Measurements from ENCODE around the gene FAM240A.

Gene FAM240A

GRCh38 chr3:46664188-46664970 is 52.1 kb downstream of the FAM240A start:
- H3K27me3 Mint-ChIP-seq (ENCODE audit: low read depth) = peaks cover 38% of the 10 kb centered on the region
- H3K9me3 Mint-ChIP-seq = no peaks in the 10 kb centered on the region
- TF ChIP-seq, protein P1, sequence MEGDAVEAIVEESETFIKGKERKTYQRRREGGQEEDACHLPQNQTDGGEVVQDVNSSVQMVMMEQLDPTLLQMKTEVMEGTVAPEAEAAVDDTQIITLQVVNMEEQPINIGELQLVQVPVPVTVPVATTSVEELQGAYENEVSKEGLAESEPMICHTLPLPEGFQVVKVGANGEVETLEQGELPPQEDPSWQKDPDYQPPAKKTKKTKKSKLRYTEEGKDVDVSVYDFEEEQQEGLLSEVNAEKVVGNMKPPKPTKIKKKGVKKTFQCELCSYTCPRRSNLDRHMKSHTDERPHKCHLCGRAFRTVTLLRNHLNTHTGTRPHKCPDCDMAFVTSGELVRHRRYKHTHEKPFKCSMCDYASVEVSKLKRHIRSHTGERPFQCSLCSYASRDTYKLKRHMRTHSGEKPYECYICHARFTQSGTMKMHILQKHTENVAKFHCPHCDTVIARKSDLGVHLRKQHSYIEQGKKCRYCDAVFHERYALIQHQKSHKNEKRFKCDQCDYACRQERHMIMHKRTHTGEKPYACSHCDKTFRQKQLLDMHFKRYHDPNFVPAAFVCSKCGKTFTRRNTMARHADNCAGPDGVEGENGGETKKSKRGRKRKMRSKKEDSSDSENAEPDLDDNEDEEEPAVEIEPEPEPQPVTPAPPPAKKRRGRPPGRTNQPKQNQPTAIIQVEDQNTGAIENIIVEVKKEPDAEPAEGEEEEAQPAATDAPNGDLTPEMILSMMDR (IDR thresholded peaks at IDR 0.05; ENCODE audit: unreplicated experiment in 3 of 3) = no peak
- H3K36me3 Mint-ChIP-seq (ENCODE audit: low read depth) = no peaks in the 10 kb centered on the region
- peak overlapping the region; percentile 73 to 91 (median 77) for H3K27ac Mint-ChIP-seq
- H3K4me1 Mint-ChIP-seq = peaks cover 67% of the 10 kb centered on the region
- no peak overlapping the region for H3K4me3 Mint-ChIP-seq

GRCh38 chr3:46664971-46665762 is 52.8 kb downstream of the FAM240A start:
- Mint-ChIP-seq H3K36me3 (ENCODE audit: low read depth) (no peaks in the 10 kb centered on the region), H3K4me1 (peaks cover 59% of the 10 kb centered on the region), H3K9me3 (no peaks in the 10 kb centered on the region), H3K4me3 (peak overlapping the region in 2 of 3 experiments; percentile 27 to 41), H3K27me3 (ENCODE audit: low read depth) (peaks cover 31% of the 10 kb centered on the region), H3K27ac (peak overlapping the region in 2 of 3 experiments; percentile 31 to 57)
- TF ChIP-seq, protein P1 (IDR thresholded peaks at IDR 0.05; ENCODE audit: unreplicated experiment in 3 of 3) = no peak

- H3K9me3 Mint-ChIP-seq = no peaks in the 10 kb centered on the region
- TF ChIP-seq, protein P1 (IDR thresholded peaks at IDR 0.05; ENCODE audit: unreplicated experiment in 3 of 3) = no peak
- peak overlapping the region in 1 of 3 experiments; percentile 2 for H3K4me3 Mint-ChIP-seq
- H3K4me1 Mint-ChIP-seq = peaks cover 55% of the 10 kb centered on the region
- H3K36me3 Mint-ChIP-seq (ENCODE audit: low read depth) = no peaks in the 10 kb centered on the region
- peak overlapping the region; percentile 38 to 57 (median 52) for H3K27ac Mint-ChIP-seq
- peaks cover 32% of the 10 kb centered on the region for H3K27me3 Mint-ChIP-seq (ENCODE audit: low read depth)
Measured at GRCh38 chr3:46665763-46666452, 53.6 kb downstream of the FAM240A start.

- H3K27ac Mint-ChIP-seq = peak overlapping the region in 2 of 3 experiments; percentile 54 to 57
- H3K27me3 Mint-ChIP-seq (ENCODE audit: low read depth) = peaks cover 33% of the 10 kb centered on the region
- H3K9me3 Mint-ChIP-seq = no peaks in the 10 kb centered on the region
- peaks cover 50% of the 10 kb centered on the region for H3K4me1 Mint-ChIP-seq
- H3K4me3 Mint-ChIP-seq = no peak overlapping the region
- H3K36me3 Mint-ChIP-seq (ENCODE audit: low read depth) = no peaks in the 10 kb centered on the region
- TF ChIP-seq, protein P1 (IDR thresholded peaks at IDR 0.05; ENCODE audit: unreplicated experiment in 3 of 3) = no peak
Measured at GRCh38 chr3:46666453-46666845, 54.1 kb downstream of the FAM240A start.

GRCh38 chr3:46667061-46667621 is 54.8 kb downstream of the FAM240A start:
- Mint-ChIP-seq H3K36me3 (ENCODE audit: low read depth) (no peaks in the 10 kb centered on the region), H3K9me3 (no peaks in the 10 kb centered on the region), H3K4me3 (no peak overlapping the region), H3K4me1 (peaks cover 43% of the 10 kb centered on the region), H3K27ac (peak overlapping the region in 1 of 3 experiments; percentile 54), H3K27me3 (ENCODE audit: low read depth) (peaks cover 38% of the 10 kb centered on the region)
- TF ChIP-seq, protein P1 (IDR thresholded peaks at IDR 0.05; ENCODE audit: unreplicated experiment in 3 of 3) = no peak

Measured in nephron (organoid).